DND-41 (cell line): Measurements from ENCODE around the gene RHBDF1.
"Not testable (repeated sequence)": the region's sequence is repeated elsewhere in the genome, so short reads cannot be mapped to it uniquely, and the experiment has no call there.

Source experiments
- ATAC-seq: fragments of 200-7000 bp; cut with Tn5 transposase; 3 replicates; pipeline ENCODE4 v1.9.1; 2021; ENCODE audit warnings: low read depth; ENCODE audit not compliant: insufficient read depth
- DNase-seq: peaks from one replicate; pipeline ENCODE4 v3.0.0-alpha.2; 2020
- H2AFZ ChIP-seq: 2 replicates; pipeline ENCODE4 v1.6.0; 2012; ENCODE audit warnings: low read depth, low read length
- H3K27ac ChIP-seq: 2 replicates; pipeline ENCODE4 v1.5.1; 2012; ENCODE audit warnings: low read length, inconsistent platforms
- H3K27me3 ChIP-seq: fragments of 200-600 bp; sonication (generic); 2 replicates; pipeline ENCODE4 v1.6.0; 2012; ENCODE audit warnings: low read length, mild to moderate bottlenecking, inconsistent platforms; ENCODE audit not compliant: insufficient read depth, poor library complexity
- H3K36me3 ChIP-seq: 2 replicates; pipeline ENCODE4 v1.5.1; 2012; ENCODE audit warnings: low read length, inconsistent platforms; ENCODE audit not compliant: insufficient read depth
- H3K4me1 ChIP-seq: 2 replicates; pipeline ENCODE4 v1.5.1; 2012; ENCODE audit warnings: mild to moderate bottlenecking, low read length; ENCODE audit not compliant: insufficient read depth
- H3K4me2 ChIP-seq: 2 replicates; pipeline ENCODE4 v1.6.0; 2012; ENCODE audit warnings: mild to moderate bottlenecking, moderate library complexity, low read length, inconsistent platforms; ENCODE audit not compliant: insufficient read depth
- H3K4me3 ChIP-seq, 2 experiments: fragments of 200-600 bp in 1 of 2; shearing (Covaris generic) in 1 of 2; 2 replicates each; pipeline ENCODE4 v1.5.1; 2012 to 2016; ENCODE audit warnings: inconsistent platforms in 2 of 2, low read length in 2 of 2, mild to moderate bottlenecking in 2 of 2, low read depth in 1 of 2, moderate library complexity in 1 of 2
- H3K79me2 ChIP-seq: 2 replicates; pipeline ENCODE4 v1.6.0; 2012; ENCODE audit warnings: low read length, inconsistent platforms; ENCODE audit not compliant: insufficient read depth
- H3K9ac ChIP-seq: 2 replicates; pipeline ENCODE4 v1.6.0; 2012; ENCODE audit warnings: low read depth, mild to moderate bottlenecking, inconsistent platforms, low read length, moderate library complexity
- H3K9me3 ChIP-seq: 2 replicates; pipeline ENCODE4 v1.5.1; 2012; ENCODE audit warnings: low read length, moderate library complexity, mild to moderate bottlenecking, inconsistent platforms; ENCODE audit not compliant: insufficient read depth, severe bottlenecking
- H4K20me1 ChIP-seq: 2 replicates; pipeline ENCODE4 v1.6.0; 2012; ENCODE audit warnings: low read length; ENCODE audit not compliant: insufficient read depth
- EZH2 ChIP-seq: IDR thresholded peaks from 3 replicates; pipeline ENCODE4 v1.6.1; 2012; ENCODE audit warnings: borderline replicate concordance, low read depth, mild to moderate bottlenecking, moderate library complexity, low read length, inconsistent platforms; ENCODE audit not compliant: severe bottlenecking
- TF ChIP-seq, protein P1 (sequence below): IDR thresholded peaks from 2 replicates; pipeline ENCODE4 v1.5.1; 2012; ENCODE audit warnings: borderline replicate concordance, low read length, moderate library complexity, mild to moderate bottlenecking; ENCODE audit not compliant: poor library complexity, severe bottlenecking; ENCODE audit errors: extremely low read depth

Gene RHBDF1

GRCh38 chr16:41439-42068 is 30.9 kb downstream of the RHBDF1 start:
- Histone ChIP-seq H3K36me3 (peaks cover 64% of the 10 kb centered on the region), H3K4me3 (no peak overlapping the region), H2AFZ (no peak overlapping the region), H3K4me1 (peaks cover 3% of the 10 kb centered on the region; the same call in 1 of the 2 replicates), H4K20me1 (peaks cover 30% of the 10 kb centered on the region), H3K4me2 (no peak overlapping the region), H3K9me3 (no peaks in the 10 kb centered on the region), H3K27ac (no peak overlapping the region), H3K79me2 (0 out of 2 replicates have a peak, but pooled peaks cover 4% of the 10 kb centered on the region), H3K27me3 (no peaks in the 10 kb centered on the region), H3K9ac (no peak overlapping the region)
- ATAC-seq (no peak), DNase-seq (no peak)
- no peak for TF ChIP-seq EZH2
- TF ChIP-seq, protein P1, sequence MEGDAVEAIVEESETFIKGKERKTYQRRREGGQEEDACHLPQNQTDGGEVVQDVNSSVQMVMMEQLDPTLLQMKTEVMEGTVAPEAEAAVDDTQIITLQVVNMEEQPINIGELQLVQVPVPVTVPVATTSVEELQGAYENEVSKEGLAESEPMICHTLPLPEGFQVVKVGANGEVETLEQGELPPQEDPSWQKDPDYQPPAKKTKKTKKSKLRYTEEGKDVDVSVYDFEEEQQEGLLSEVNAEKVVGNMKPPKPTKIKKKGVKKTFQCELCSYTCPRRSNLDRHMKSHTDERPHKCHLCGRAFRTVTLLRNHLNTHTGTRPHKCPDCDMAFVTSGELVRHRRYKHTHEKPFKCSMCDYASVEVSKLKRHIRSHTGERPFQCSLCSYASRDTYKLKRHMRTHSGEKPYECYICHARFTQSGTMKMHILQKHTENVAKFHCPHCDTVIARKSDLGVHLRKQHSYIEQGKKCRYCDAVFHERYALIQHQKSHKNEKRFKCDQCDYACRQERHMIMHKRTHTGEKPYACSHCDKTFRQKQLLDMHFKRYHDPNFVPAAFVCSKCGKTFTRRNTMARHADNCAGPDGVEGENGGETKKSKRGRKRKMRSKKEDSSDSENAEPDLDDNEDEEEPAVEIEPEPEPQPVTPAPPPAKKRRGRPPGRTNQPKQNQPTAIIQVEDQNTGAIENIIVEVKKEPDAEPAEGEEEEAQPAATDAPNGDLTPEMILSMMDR = no peak

DNA sequence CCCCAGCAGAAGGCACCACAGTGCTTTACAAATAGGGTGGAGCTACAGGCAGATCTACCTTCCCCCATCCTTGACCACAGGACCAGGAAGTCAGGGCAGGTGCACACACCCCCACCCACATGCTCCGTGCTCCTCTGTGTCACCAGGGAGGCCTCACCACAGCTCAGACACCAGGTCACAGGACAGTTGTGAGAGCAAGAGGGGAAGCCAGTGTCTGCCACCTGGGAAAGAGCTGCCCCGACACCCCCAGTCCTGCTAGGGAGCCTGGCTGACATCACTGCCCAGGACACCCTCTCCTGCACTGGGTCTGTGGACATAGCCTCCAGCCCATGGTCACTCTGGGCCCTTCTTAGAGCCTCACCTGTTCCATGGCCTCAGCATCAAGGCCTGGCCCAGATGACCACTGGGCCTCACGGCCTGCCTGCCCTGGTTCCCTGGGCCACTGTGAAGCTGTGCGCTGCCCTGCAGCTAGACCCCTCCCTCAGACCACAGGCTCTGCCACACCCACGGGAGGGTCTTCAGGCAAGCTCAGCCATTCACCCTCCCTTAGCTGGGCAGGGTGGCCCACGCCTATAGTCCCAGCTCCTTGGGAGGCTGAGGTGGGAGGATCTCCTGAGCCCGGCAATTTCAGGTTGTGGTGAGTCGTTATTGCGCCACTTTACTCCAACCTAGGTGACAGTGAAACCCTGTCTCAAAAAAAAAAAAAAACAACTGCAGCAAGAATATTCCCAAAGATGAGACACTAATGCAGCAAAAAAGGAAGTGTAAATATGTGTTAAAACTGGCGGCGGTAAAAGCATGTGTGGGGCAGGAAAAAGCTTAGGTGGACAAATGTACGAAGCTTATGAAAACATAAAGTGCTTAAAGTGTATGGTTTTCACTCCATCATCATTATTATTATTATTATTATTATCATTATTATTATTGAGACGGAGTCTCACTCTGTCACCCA is 33.2 kb downstream of the RHBDF1 start:
- Histone ChIP-seq H3K27ac (no peak overlapping the region), H3K9me3 (no peaks in the 10 kb centered on the region), H3K4me3 (no peak overlapping the region), H3K4me1 (peaks cover 3% of the 10 kb centered on the region; the same call in 1 of the 2 replicates), H4K20me1 (peaks cover 27% of the 10 kb centered on the region), H2AFZ (no peak overlapping the region), H3K4me2 (no peak overlapping the region), H3K27me3 (no peaks in the 10 kb centered on the region), H3K9ac (no peak overlapping the region), H3K79me2 (no peaks in the 10 kb centered on the region), H3K36me3 (peaks cover 47% of the 10 kb centered on the region)
- TF ChIP-seq, protein P1 = no peak
- TF ChIP-seq EZH2 = no peak
- ATAC-seq (peak; percentile 54), DNase-seq (peak; percentile 39)

DNA sequence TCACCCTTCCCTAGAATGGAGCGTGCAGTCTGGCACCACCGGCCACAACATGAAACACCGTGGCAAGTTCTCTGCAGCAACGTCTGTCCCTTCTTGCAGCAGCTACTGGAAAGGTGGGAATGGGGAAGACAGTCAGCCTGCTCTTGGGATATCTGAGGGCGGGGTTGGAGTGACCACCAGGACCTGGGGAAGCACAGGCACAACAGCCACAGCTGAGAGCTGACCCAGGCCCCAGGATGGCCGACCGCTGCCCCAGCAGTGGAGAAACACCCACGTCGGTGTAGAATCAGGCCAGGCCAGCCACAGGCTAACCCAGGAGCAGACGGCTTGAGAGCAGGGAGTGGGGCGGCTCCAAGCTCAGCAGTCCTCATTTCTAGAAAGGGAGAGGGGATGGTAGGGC is 34.2 kb downstream of the RHBDF1 start:
- H3K9me3 ChIP-seq, H3K27ac ChIP-seq, H2AFZ ChIP-seq, DNase-seq, H3K4me3 ChIP-seq, H3K79me2 ChIP-seq, ATAC-seq, H3K4me2 ChIP-seq, H3K27me3 ChIP-seq, H3K4me1 ChIP-seq, H3K9ac ChIP-seq: not testable (repeated sequence)
- peaks cover 22% of the 10 kb centered on the region for H4K20me1 ChIP-seq
- H3K36me3 ChIP-seq = peaks cover 39% of the 10 kb centered on the region

DNA sequence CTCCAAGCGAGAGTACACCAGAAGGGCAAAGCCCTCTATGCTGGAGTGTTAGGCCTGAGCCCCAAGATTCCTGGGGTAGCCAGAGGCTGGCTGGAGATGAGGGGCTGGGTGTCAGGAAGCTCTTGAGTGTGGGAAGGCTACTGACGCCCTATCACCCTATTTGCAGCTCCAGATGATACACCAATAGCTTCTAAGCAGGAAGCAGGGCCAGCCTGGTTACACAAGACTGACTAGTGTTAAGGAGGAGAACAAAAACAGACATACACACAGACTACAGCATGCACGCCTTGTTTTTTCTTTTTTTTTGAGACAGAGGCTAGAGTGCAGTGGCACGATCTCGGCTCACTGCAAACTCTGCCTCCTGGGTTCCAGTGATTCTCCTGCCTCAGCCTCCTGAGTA is 34.9 kb downstream of the RHBDF1 start:
- DNase-seq = no peak
- peaks cover 3% of the 10 kb centered on the region; the same call in 1 of the 2 replicates for H3K4me1 ChIP-seq
- H3K4me3 ChIP-seq = no peak overlapping the region
- no peaks in the 10 kb centered on the region for H3K79me2 ChIP-seq
- H2AFZ ChIP-seq = no peak overlapping the region
- ATAC-seq = no peak
- TF ChIP-seq, protein P1 = no peak
- no peak for TF ChIP-seq EZH2
- H3K4me2 ChIP-seq = no peak overlapping the region
- peaks cover 33% of the 10 kb centered on the region for H3K36me3 ChIP-seq
- no peaks in the 10 kb centered on the region for H3K27me3 ChIP-seq
- no peak overlapping the region for H3K27ac ChIP-seq
- H4K20me1 ChIP-seq = peaks cover 20% of the 10 kb centered on the region
- no peak overlapping the region for H3K9ac ChIP-seq
- no peaks in the 10 kb centered on the region for H3K9me3 ChIP-seq
